Adrenal gland (tissue), 12 donors: ENCODE measurements around the gene R3HDM4. TPM values are rescaled to one million over a fixed set of nuclear protein-coding genes. Genes with fewer than 3 reads are reported as not detected.

Source experiments
- DNase-seq, 7 donors: peaks; one replicate each; pipeline ENCODE4 v3.0.0-alpha.2; 2019 to 2020
- H3K27ac ChIP-seq, 5 donors: fragments of 200-600 bp; sonication (generic) in 4 of 5; 1 replicate in 3 of 5; 2 replicates in 2 of 5; pipeline versions ENCODE4 v1.5.1 to v1.8.0; 2016 to 2020; ENCODE audit warnings: mild to moderate bottlenecking in 1 of 5
- H3K27me3 ChIP-seq: fragments of 200-600 bp; 2 replicates; pipeline ENCODE4 v1.8.0; 2021
- H3K36me3 ChIP-seq, 2 donors: fragments of 200-600 bp; replicated peaks in 1 of 2; 1 replicate in 1 of 2; 2 replicates in 1 of 2; pipeline versions ENCODE4 v1.5.1 to v1.8.0; 2018 to 2022
- H3K4me1 ChIP-seq, 2 donors: fragments of 200-600 bp; replicated peaks in 1 of 2; 1 replicate in 1 of 2; 2 replicates in 1 of 2; pipeline versions ENCODE4 v1.5.1 to v1.8.0; 2018 to 2021
- H3K4me3 ChIP-seq, 4 donors: fragments of 200-600 bp; sonication (generic) in 3 of 4; one replicate each; pipeline ENCODE4 v1.5.1; 2016 to 2018
- H3K9me3 ChIP-seq, 3 donors: fragments of 200-600 bp; sonication (generic) in 1 of 3; replicated peaks in 1 of 3; 1 replicate in 2 of 3; 2 replicates in 1 of 3; pipeline versions ENCODE4 v1.5.1 to v1.8.0; 2016 to 2021
- POLR2A ChIP-seq, 2 donors: fragments of 450-650 bp; IDR thresholded peaks; one replicate each; pipeline ENCODE4 v1.6.1; 2017; ENCODE audit warnings: antibody characterized with exemption in 2 of 2, mild to moderate bottlenecking in 2 of 2, moderate library complexity in 1 of 2
- WGBS, 4 donors: extraction: QIAGEN DNeasy Blood & Tissue Kit in 2 of 4; methylation state at CpG; one replicate each; pipeline versions ENCODE4 v1.1.5 to v1.1.7; 2013 to 2017; 5-methylcytosine and 5-hydroxymethylcytosine counted together
- intact Hi-C, 2 donors: fragments of 100-400 bp; cut with DNase I; formaldehyde crosslinking; loops; one replicate each; pipeline versions ENCODE4 v1.14.1 to v1.15.0; 2022 to 2023
- polyA plus RNA-seq, 3 donors: library from polyadenylated mRNA; stranded (reverse); fragments of 200-250 nt in 2 of 3; fragments of 350-450 nt in 1 of 3; fragmentation: Illumina TruSeq in 1 of 3; extraction: RNeasy Lipid Tissue Mini Kit (QIAGEN cat#74804) in 1 of 3; gene quantifications; one replicate each; pipeline ENCODE4 v1.2.3, GENCODE V29; 2013 to 2014
- total RNA-seq, 9 donors: library from RNA; depleted of rRNA in 4 of 9; stranded (reverse); fragments of >200 nt in 4 of 9; fragments of 120-200 nt in 1 of 9; fragmentation: NEBNext Ultra II Directional in 1 of 9; extraction: Animal tissue kit (Norgen Biotek cat#: 25700) in 1 of 9; gene quantifications; one replicate each; pipeline versions ENCODE4 v1.1.0 to v1.2.4, GENCODE V29; 2013 to 2023
- TF ChIP-seq, protein P1 (sequence below), 6 experiments: fragments of 450-650 bp in 4 of 6; fragments of 200-600 bp in 2 of 6; sonication (generic) in 1 of 6; IDR thresholded peaks; 1 replicate in 5 of 6; 2 replicates in 1 of 6; pipeline versions ENCODE4 v1.5.1 to v1.8.0; 2016 to 2021; ENCODE audit warnings: antibody characterized with exemption in 6 of 6, mild to moderate bottlenecking in 2 of 6, moderate library complexity in 1 of 6
- donor health status: healthy with polysubstance abuse.
- donor health status: Bipolar disorder and iron deficiency.
- donor health status: DM: yes; HTN: yes; CAD: no.
- donor health status: DM: no; HTN: no; CAD: no.
- donor health status: DM: no; HTN: no; CAD: no.
- donor health status: DM: yes; HTN: yes; CAD: no.

R3HDM4 gene
- total and polyA plus RNA-seq, 12 donors = 8.9 to 59.5 (median 29.6) TPM

DNA sequence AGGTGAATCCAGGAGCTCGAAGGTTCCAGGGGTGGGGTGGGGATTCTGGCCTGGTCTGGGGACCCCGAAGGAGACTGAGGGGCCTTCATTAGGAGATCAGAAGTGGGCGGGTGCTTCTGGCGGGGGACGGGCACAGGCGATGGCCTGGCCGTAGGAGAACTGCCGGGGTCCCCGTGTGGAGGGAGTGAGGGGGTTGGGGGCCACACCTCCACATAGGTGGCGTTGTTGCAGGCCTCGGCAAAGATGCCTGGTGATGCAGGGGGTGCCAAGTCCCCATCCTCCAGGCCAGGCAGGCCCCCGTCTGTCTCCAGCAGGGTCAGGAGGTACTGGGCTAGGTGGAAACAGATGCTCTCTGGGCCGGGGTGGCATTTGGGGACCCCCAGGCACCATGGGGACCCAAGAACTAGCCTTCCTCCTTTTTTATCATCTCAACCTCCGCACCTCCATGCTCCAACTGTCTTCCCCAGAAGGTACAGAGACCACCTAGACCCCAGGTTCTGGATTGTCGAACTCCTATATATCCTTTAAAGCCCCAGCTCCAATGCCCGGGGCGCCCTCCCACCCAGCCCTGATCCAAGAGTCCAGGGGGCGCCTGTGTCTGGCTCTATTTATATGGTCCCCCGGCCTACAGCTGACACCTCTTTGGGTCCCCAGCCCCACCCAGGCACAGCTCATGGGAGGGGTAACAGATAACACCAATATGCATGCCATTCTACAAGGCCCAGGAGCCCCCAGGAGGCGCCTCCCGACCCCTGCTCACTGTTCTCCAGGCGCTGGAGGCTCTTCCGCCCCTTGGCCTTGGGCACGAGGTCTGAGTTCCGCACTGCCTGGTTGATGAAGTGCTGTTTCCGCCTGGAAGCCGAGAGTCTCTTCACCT, 11.6 kb downstream of the R3HDM4 start:
- no peak for TF ChIP-seq POLR2A (IDR thresholded peaks at IDR 0.05)
- TF ChIP-seq, protein P1, sequence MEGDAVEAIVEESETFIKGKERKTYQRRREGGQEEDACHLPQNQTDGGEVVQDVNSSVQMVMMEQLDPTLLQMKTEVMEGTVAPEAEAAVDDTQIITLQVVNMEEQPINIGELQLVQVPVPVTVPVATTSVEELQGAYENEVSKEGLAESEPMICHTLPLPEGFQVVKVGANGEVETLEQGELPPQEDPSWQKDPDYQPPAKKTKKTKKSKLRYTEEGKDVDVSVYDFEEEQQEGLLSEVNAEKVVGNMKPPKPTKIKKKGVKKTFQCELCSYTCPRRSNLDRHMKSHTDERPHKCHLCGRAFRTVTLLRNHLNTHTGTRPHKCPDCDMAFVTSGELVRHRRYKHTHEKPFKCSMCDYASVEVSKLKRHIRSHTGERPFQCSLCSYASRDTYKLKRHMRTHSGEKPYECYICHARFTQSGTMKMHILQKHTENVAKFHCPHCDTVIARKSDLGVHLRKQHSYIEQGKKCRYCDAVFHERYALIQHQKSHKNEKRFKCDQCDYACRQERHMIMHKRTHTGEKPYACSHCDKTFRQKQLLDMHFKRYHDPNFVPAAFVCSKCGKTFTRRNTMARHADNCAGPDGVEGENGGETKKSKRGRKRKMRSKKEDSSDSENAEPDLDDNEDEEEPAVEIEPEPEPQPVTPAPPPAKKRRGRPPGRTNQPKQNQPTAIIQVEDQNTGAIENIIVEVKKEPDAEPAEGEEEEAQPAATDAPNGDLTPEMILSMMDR (IDR thresholded peaks at IDR 0.05) = no peak
- H3K27me3 ChIP-seq = no peaks in the 10 kb centered on the region
- H3K4me1 ChIP-seq = peaks cover 3 to 6% of the 10 kb centered on the region in 2 donors
- no peak overlapping the region for H3K4me3 ChIP-seq
- H3K27ac ChIP-seq = no peak overlapping the region
- no peaks in the 10 kb centered on the region for H3K9me3 ChIP-seq
- 87 to 93% (median 91%) methylated on average over 14 to 27 of the region's 27 CpGs for WGBS, 4 donors
- DNase-seq = no peak
- intact Hi-C loops = no loop called here
- H3K36me3 ChIP-seq = peaks cover 0 to 3% of the 10 kb centered on the region in 2 donors

DNA sequence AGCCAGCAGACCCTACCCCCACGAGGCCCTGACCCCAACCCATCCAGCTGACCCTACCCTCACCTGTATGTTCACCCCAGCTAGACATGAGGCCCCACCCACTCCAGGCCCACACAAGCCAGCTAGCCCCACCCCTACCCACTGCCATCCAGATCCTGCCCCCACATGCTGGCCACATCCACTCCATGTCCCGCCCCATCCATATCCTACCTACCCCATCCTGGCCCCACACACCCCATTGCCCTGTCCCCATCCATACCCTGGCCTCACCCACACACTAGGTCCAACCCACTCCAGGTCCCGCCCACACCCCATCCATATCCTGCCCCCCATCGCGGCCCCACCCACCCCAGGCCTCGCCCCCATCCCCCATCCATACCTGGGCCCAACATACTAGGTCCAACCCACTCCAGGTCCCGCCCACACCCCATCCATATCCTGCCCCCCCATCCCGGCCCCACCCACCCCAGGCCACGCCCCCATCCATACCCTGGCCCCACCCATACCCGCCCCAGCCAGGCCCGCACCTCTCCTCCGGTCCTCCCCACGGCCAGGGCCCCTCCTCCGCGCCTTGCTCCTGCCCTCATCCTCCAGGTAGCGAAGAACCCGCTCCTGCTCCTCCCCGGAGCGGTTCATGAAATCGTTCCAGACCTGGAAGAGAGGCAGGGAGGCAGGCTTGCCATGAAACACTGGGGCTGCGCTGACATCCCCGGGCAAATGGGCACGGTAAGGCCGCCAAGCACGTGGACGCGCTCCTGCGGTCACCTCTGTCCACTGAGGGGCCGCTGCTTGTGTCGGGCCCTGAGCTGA, 12.5 kb downstream of the R3HDM4 start:
- H3K9me3 ChIP-seq = no peaks in the 10 kb centered on the region
- no peaks in the 10 kb centered on the region for H3K27me3 ChIP-seq
- peaks cover 3 to 6% of the 10 kb centered on the region in 2 donors for H3K4me1 ChIP-seq
- DNase-seq = no peak
- TF ChIP-seq, protein P1 (IDR thresholded peaks at IDR 0.05) = no peak
- TF ChIP-seq POLR2A (IDR thresholded peaks at IDR 0.05) = no peak
- H3K36me3 ChIP-seq = peaks cover 0 to 3% of the 10 kb centered on the region in 2 donors
- no peak overlapping the region for H3K4me3 ChIP-seq
- intact Hi-C loops = no loop called here
- 78 to 90% (median 81%) methylated on average over 17 to 29 of the region's 30 CpGs for WGBS, 4 donors
- H3K27ac ChIP-seq = no peak overlapping the region

DNA sequence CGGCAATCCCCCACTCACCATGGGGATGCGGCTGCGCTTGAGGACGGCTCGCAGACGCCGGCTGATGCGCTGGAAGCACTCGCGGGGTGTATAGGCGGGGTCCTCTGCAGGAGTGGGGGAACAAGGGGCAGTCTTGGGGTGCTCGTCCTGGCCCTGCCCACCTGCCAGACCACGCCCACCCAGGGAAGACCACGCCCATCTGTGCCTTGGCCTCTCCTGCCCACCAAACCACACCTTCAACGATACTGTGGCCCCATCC, 13.0 kb downstream of the R3HDM4 start:
- intact Hi-C loops = no loop called here
- WGBS, 4 donors = 62 to 93% (median 91%) methylated on average over 3 to 15 of the region's 15 CpGs
- H3K27me3 ChIP-seq = no peaks in the 10 kb centered on the region
- H3K36me3 ChIP-seq = peaks cover 0 to 3% of the 10 kb centered on the region in 2 donors
- no peaks in the 10 kb centered on the region for H3K9me3 ChIP-seq
- DNase-seq = no peak
- H3K4me1 ChIP-seq = peaks cover 3 to 6% of the 10 kb centered on the region in 2 donors
- no peak overlapping the region for H3K4me3 ChIP-seq
- no peak overlapping the region for H3K27ac ChIP-seq
- TF ChIP-seq POLR2A (IDR thresholded peaks at IDR 0.05) = no peak
- TF ChIP-seq, protein P1 (IDR thresholded peaks at IDR 0.05) = no peak

DNA sequence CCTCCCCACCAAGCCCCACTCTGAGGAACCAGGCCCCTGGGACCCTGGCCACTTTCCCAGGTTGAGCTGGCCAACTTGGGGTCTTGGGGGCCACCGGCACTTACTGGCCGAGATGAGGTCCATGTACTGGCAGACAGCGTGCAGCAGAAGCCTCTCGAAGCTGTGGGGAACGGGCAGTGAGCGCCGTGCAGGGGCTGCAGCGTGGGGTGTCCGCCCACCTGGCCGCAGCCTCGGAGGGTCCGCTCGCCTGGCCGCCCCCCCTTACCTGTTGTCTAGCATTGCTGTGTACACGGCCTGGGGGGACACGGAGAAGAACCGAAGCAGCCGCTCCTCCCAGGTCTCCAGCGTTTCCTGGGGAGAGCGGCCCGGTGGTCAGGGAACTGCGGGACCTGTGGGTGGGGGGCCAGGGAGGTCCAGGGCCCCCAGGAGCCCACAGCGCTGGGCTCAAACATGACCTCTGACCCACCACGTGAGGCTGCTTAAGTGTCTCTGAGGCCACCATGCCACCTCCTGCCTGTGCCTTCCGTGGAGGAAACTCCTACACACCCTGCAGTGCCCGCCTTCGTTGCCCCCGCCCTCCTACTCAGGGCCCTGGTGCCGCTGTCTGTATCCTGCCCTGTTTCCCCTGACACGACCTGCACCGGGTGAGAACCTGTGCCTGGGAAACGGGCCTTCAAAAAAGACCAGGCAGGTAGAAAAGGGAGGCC, 13.5 kb downstream of the R3HDM4 start:
- TF ChIP-seq POLR2A (IDR thresholded peaks at IDR 0.05) = no peak
- TF ChIP-seq, protein P1 (IDR thresholded peaks at IDR 0.05) = no peak
- no peak for DNase-seq
- WGBS, 4 donors = 88 to 92% (median 91%) methylated on average over 9 to 32 of the region's 32 CpGs
- Histone ChIP-seq H3K4me1 (peaks cover 3 to 6% of the 10 kb centered on the region in 2 donors), H3K9me3 (no peaks in the 10 kb centered on the region), H3K36me3 (peaks cover 0 to 3% of the 10 kb centered on the region in 2 donors), H3K27me3 (no peaks in the 10 kb centered on the region), H3K27ac (no peak overlapping the region), H3K4me3 (no peak overlapping the region)
- intact Hi-C loops = no loop called here
